Nephron progenitor cell (in vitro differentiated cells): ENCODE measurements around the gene AGK.

ENCODE experiments used
- DNase-seq: peaks from one replicate; pipeline ENCODE4 v3.0.0; 2021
- H3K27ac Mint-ChIP-seq: 2 replicates; pipeline ENCODE4 v1.8.0; 2021; ENCODE audit warnings: mild to moderate bottlenecking, moderate library complexity, mixed read lengths
- H3K27me3 Mint-ChIP-seq: 2 replicates; pipeline ENCODE4 v1.8.0; 2021; ENCODE audit warnings: mild to moderate bottlenecking, low read depth, mixed read lengths; ENCODE audit not compliant: poor library complexity
- H3K36me3 Mint-ChIP-seq: 2 replicates; pipeline ENCODE4 v1.8.0; 2021; ENCODE audit warnings: low read depth, mixed read lengths
- H3K4me1 Mint-ChIP-seq: 2 replicates; pipeline ENCODE4 v1.8.0; 2021; ENCODE audit warnings: mixed read lengths
- H3K4me3 Mint-ChIP-seq: 2 replicates; pipeline ENCODE4 v1.8.0; 2021; ENCODE audit warnings: mild to moderate bottlenecking, moderate library complexity, mixed read lengths
- H3K9me3 Mint-ChIP-seq: 2 replicates; pipeline ENCODE4 v1.8.0; 2021; ENCODE audit warnings: mild to moderate bottlenecking, moderate library complexity, mixed read lengths
- CTCF ChIP-seq: fragments of 200-600 bp; sonication (generic); IDR thresholded peaks from 2 replicates; pipeline ENCODE4 v1.5.0; 2021; ENCODE audit warnings: antibody characterized with exemption

Gene AGK

GRCh38 chr7:141558544-141559183 lies 7.5 kb downstream of the AGK start:
- H3K9me3 Mint-ChIP-seq = peaks cover 22% of the 10 kb centered on the region
- H3K4me3 Mint-ChIP-seq = no peak overlapping the region
- H3K27ac Mint-ChIP-seq = no peak overlapping the region
- peaks cover 3% of the 10 kb centered on the region for H3K27me3 Mint-ChIP-seq
- DNase-seq = no peak
- H3K4me1 Mint-ChIP-seq = no peaks in the 10 kb centered on the region
- peaks cover 76% of the 10 kb centered on the region for H3K36me3 Mint-ChIP-seq
- TF ChIP-seq CTCF = no peak

- no peak for DNase-seq
- Mint-ChIP-seq H3K27me3 (no peaks in the 10 kb centered on the region), H3K27ac (no peak overlapping the region), H3K4me1 (no peaks in the 10 kb centered on the region), H3K9me3 (peaks cover 22% of the 10 kb centered on the region), H3K4me3 (no peak overlapping the region), H3K36me3 (peaks cover 87% of the 10 kb centered on the region)
- TF ChIP-seq CTCF = no peak
These were observed 8.8 kb downstream of the AGK start for GRCh38 chr7:141559961-141560360.

GRCh38 chr7:141562036-141562435 lies 10.8 kb downstream of the AGK start:
- Mint-ChIP-seq H3K27ac (no peak overlapping the region), H3K27me3 (no peaks in the 10 kb centered on the region), H3K36me3 (peaks cover 86% of the 10 kb centered on the region), H3K4me3 (no peak overlapping the region), H3K4me1 (no peaks in the 10 kb centered on the region), H3K9me3 (peaks cover 22% of the 10 kb centered on the region)
- no peak for TF ChIP-seq CTCF
- no peak for DNase-seq

GRCh38 chr7:141562543-141562942 lies 11.3 kb downstream of the AGK start:
- Mint-ChIP-seq H3K27ac (no peak overlapping the region), H3K4me3 (no peak overlapping the region), H3K9me3 (peaks cover 22% of the 10 kb centered on the region), H3K36me3 (peaks cover 81% of the 10 kb centered on the region), H3K27me3 (no peaks in the 10 kb centered on the region), H3K4me1 (no peaks in the 10 kb centered on the region)
- DNase-seq = no peak
- no peak for TF ChIP-seq CTCF

GRCh38 chr7:141562972-141563371 lies 11.8 kb downstream of the AGK start:
- Mint-ChIP-seq H3K27me3 (no peaks in the 10 kb centered on the region), H3K9me3 (peaks cover 22% of the 10 kb centered on the region), H3K4me1 (no peaks in the 10 kb centered on the region), H3K36me3 (peaks cover 80% of the 10 kb centered on the region), H3K27ac (no peak overlapping the region), H3K4me3 (no peak overlapping the region)
- DNase-seq = no peak
- TF ChIP-seq CTCF = no peak

- no peak for DNase-seq
These were observed 12.9 kb downstream of the AGK start for GRCh38 chr7:141563956-141564623.

More at GRCh38 chr7:141563956-141564623, 12.9 kb downstream of the AGK start:
- Mint-ChIP-seq H3K27me3 (no peaks in the 10 kb centered on the region), H3K4me3 (no peak overlapping the region), H3K4me1 (no peaks in the 10 kb centered on the region), H3K27ac (no peak overlapping the region), H3K36me3 (peaks cover 71% of the 10 kb centered on the region), H3K9me3 (peaks cover 14% of the 10 kb centered on the region)
- TF ChIP-seq CTCF = no peak
